Trophoblast cell (in vitro differentiated cells and primary cell): ENCODE results near the gene KCNN3.

ENCODE experiments used
- DNase-seq, 2 donors: peaks; one replicate each; pipeline ENCODE4 v3.0.0-alpha.2; 2016
- H2AFZ ChIP-seq: 2 replicates; pipeline ENCODE4 v1.6.1; 2013; ENCODE audit warnings: low read length, moderate library complexity, mild to moderate bottlenecking; ENCODE audit not compliant: insufficient read depth, poor library complexity
- H2AK5ac ChIP-seq: 2 replicates; pipeline ENCODE4 v1.6.1; 2013; ENCODE audit warnings: mild to moderate bottlenecking, low read length
- H2BK120ac ChIP-seq: 2 replicates; pipeline ENCODE4 v1.6.1; 2013; ENCODE audit warnings: low read length, mild to moderate bottlenecking, moderate library complexity; ENCODE audit not compliant: insufficient read depth, poor library complexity
- H2BK12ac ChIP-seq: 2 replicates; pipeline ENCODE4 v1.6.1; 2013; ENCODE audit warnings: mild to moderate bottlenecking, low read length, moderate library complexity
- H2BK5ac ChIP-seq: 2 replicates; pipeline ENCODE4 v1.6.1; 2013; ENCODE audit warnings: low read length, low read depth, moderate library complexity, mild to moderate bottlenecking; ENCODE audit not compliant: poor library complexity
- H3K14ac ChIP-seq: 2 replicates; pipeline ENCODE4 v1.6.1; 2013; ENCODE audit warnings: mild to moderate bottlenecking, low read length
- H3K18ac ChIP-seq: 2 replicates; pipeline ENCODE4 v1.6.1; 2013; ENCODE audit warnings: mild to moderate bottlenecking, low read length
- H3K23ac ChIP-seq: 2 replicates; pipeline ENCODE4 v1.6.1; 2013; ENCODE audit warnings: low read length
- H3K27ac ChIP-seq: 2 replicates; pipeline ENCODE4 v1.5.1; 2013; ENCODE audit warnings: low read depth, mild to moderate bottlenecking, inconsistent platforms, low read length, moderate library complexity
- H3K27me3 ChIP-seq: 2 replicates; pipeline ENCODE4 v1.6.1; 2013; ENCODE audit warnings: inconsistent platforms, mild to moderate bottlenecking, low read length, moderate library complexity; ENCODE audit not compliant: insufficient read depth
- H3K36me3 ChIP-seq, 2 experiments: 1 replicate in 1 of 2; 2 replicates in 1 of 2; pipeline ENCODE4 v1.6.1; 2013; ENCODE audit warnings: low read length in 2 of 2, mild to moderate bottlenecking in 2 of 2, moderate library complexity in 1 of 2; ENCODE audit not compliant: insufficient read depth in 2 of 2, control insufficient read depth in 1 of 2
- H3K4ac ChIP-seq: 2 replicates; pipeline ENCODE4 v1.6.1; 2013; ENCODE audit warnings: low read depth, mild to moderate bottlenecking, low read length, moderate library complexity
- H3K4me1 ChIP-seq, 2 experiments: 1 replicate in 1 of 2; 2 replicates in 1 of 2; pipeline ENCODE4 v1.6.1; 2013; ENCODE audit warnings: low read length in 2 of 2, mild to moderate bottlenecking in 2 of 2, moderate library complexity in 1 of 2; ENCODE audit not compliant: insufficient read depth in 2 of 2, control insufficient read depth in 1 of 2
- H3K4me2 ChIP-seq: 2 replicates; pipeline ENCODE4 v1.6.1; 2013; ENCODE audit warnings: inconsistent platforms, mild to moderate bottlenecking, low read length, moderate library complexity
- H3K4me3 ChIP-seq: 2 replicates; pipeline ENCODE4 v1.5.1; 2013; ENCODE audit warnings: mild to moderate bottlenecking, low read depth, low read length, inconsistent platforms
- H3K79me1 ChIP-seq: one replicate; pipeline ENCODE4 v1.6.1; 2013; ENCODE audit warnings: low read length
- H3K79me2 ChIP-seq: 2 replicates; pipeline ENCODE4 v1.6.1; 2013; ENCODE audit warnings: low read length, mild to moderate bottlenecking; ENCODE audit not compliant: control insufficient read depth, insufficient read depth, poor library complexity
- H3K9ac ChIP-seq: 2 replicates; pipeline ENCODE4 v1.6.1; 2013; ENCODE audit warnings: mild to moderate bottlenecking, low read length
- H3K9me3 ChIP-seq: 2 replicates; pipeline ENCODE4 v1.6.1; 2013; ENCODE audit warnings: low read depth, mild to moderate bottlenecking, control low read depth, inconsistent platforms, low read length; ENCODE audit not compliant: insufficient read depth
- H4K12ac ChIP-seq: 2 replicates; pipeline ENCODE4 v1.6.1; 2013; ENCODE audit warnings: low read depth, mild to moderate bottlenecking, low read length, moderate library complexity
- H4K8ac ChIP-seq: 2 replicates; pipeline ENCODE4 v1.6.1; 2013; ENCODE audit warnings: low read depth, mild to moderate bottlenecking, low read length, moderate library complexity
- H4K91ac ChIP-seq: one replicate; pipeline ENCODE4 v1.6.1; 2013; ENCODE audit warnings: low read depth, mild to moderate bottlenecking, low read length, moderate library complexity
- WGBS: extraction: QIAGEN DNeasy Blood & Tissue Kit; methylation state at CpG from one replicate; pipeline ENCODE4 v1.1.7; 2013; ENCODE audit warnings: missing lambda C conversion rate; ENCODE audit not compliant: insufficient read length, insufficient coverage; ENCODE audit errors: extremely low coverage; 5-methylcytosine and 5-hydroxymethylcytosine counted together

KCNN3 gene

GRCh38 chr1:154833841-154834240, 36.2 kb downstream of the KCNN3 start:
- no peak overlapping the region for H2AFZ ChIP-seq
- no peak overlapping the region for H4K8ac ChIP-seq
- no CpG with 5 or more reads among the region's 5 CpGs for WGBS
- no peak overlapping the region for H3K14ac ChIP-seq
- no peak overlapping the region for H3K4me3 ChIP-seq
- H3K27me3 ChIP-seq: no peaks in the 10 kb centered on the region
- no peak overlapping the region for H3K4me2 ChIP-seq
- H4K91ac ChIP-seq: no peak overlapping the region
- H2BK12ac ChIP-seq: no peak overlapping the region
- no peak overlapping the region for H3K23ac ChIP-seq
- no peak overlapping the region for H4K12ac ChIP-seq
- H3K79me2 ChIP-seq: no peaks in the 10 kb centered on the region
- H3K36me3 ChIP-seq: no peaks in the 10 kb centered on the region
- no peak overlapping the region for H3K9ac ChIP-seq
- H3K9me3 ChIP-seq: peaks cover 2% of the 10 kb centered on the region
- no peak overlapping the region for H3K27ac ChIP-seq
- no peak overlapping the region for H3K4ac ChIP-seq
- no peak overlapping the region for H3K18ac ChIP-seq
- H2BK120ac ChIP-seq: no peak overlapping the region
- no peaks in the 10 kb centered on the region for H3K79me1 ChIP-seq
- no peak overlapping the region for H2BK5ac ChIP-seq
- H2AK5ac ChIP-seq: no peak overlapping the region
- no peak for DNase-seq
- H3K4me1 ChIP-seq: peaks cover 0 to 3% of the 10 kb centered on the region in 2 experiments

GRCh38 chr1:154833209-154833608, 36.9 kb downstream of the KCNN3 start:
- Histone ChIP-seq H4K12ac (no peak overlapping the region), H3K36me3 (no peaks in the 10 kb centered on the region), H3K4ac (no peak overlapping the region), H2AK5ac (no peak overlapping the region), H2BK5ac (no peak overlapping the region), H3K79me1 (no peaks in the 10 kb centered on the region), H4K91ac (no peak overlapping the region), H3K18ac (no peak overlapping the region), H3K9ac (no peak overlapping the region), H2AFZ (no peak overlapping the region), H3K27ac (no peak overlapping the region), H3K4me3 (no peak overlapping the region), H2BK12ac (no peak overlapping the region), H3K79me2 (no peaks in the 10 kb centered on the region), H3K9me3 (peaks cover 2% of the 10 kb centered on the region), H3K27me3 (no peaks in the 10 kb centered on the region), H4K8ac (no peak overlapping the region), H3K4me2 (no peak overlapping the region), H3K14ac (no peak overlapping the region), H3K23ac (no peak overlapping the region), H3K4me1 (peaks cover 0 to 3% of the 10 kb centered on the region in 2 experiments), H2BK120ac (no peak overlapping the region)
- DNase-seq: no peak
- no CpG with 5 or more reads among the region's 9 CpGs for WGBS

- Histone ChIP-seq H2AFZ (no peak overlapping the region), H3K27ac (no peak overlapping the region), H3K4me3 (no peak overlapping the region), H3K14ac (no peak overlapping the region), H4K8ac (no peak overlapping the region), H3K18ac (no peak overlapping the region), H2BK12ac (no peak overlapping the region), H3K79me2 (no peaks in the 10 kb centered on the region), H2AK5ac (no peak overlapping the region), H4K91ac (no peak overlapping the region), H3K4ac (no peak overlapping the region), H2BK120ac (no peak overlapping the region), H4K12ac (no peak overlapping the region), H3K9ac (no peak overlapping the region), H3K23ac (no peak overlapping the region), H3K79me1 (no peaks in the 10 kb centered on the region), H3K27me3 (no peaks in the 10 kb centered on the region), H3K36me3 (no peaks in the 10 kb centered on the region), H3K4me1 (no peaks in the 10 kb centered on the region), H3K4me2 (no peak overlapping the region), H2BK5ac (no peak overlapping the region), H3K9me3 (peaks cover 2% of the 10 kb centered on the region)
- WGBS: no CpG with 5 or more reads among the region's 2 CpGs
- DNase-seq: no peak
Observed at GRCh38 chr1:154832384-154832783, 37.7 kb downstream of the KCNN3 start.

- no peaks in the 10 kb centered on the region for H3K4me1 ChIP-seq
- H3K9ac ChIP-seq: no peak overlapping the region
- no peaks in the 10 kb centered on the region for H3K27me3 ChIP-seq
- peaks cover 2% of the 10 kb centered on the region for H3K9me3 ChIP-seq
- no peak overlapping the region for H3K14ac ChIP-seq
- H3K18ac ChIP-seq: no peak overlapping the region
- H4K91ac ChIP-seq: no peak overlapping the region
- no peak overlapping the region for H2AK5ac ChIP-seq
- H2BK120ac ChIP-seq: no peak overlapping the region
- no peak overlapping the region for H4K8ac ChIP-seq
- no peak overlapping the region for H3K23ac ChIP-seq
- no peaks in the 10 kb centered on the region for H3K79me2 ChIP-seq
- no peak overlapping the region for H3K4ac ChIP-seq
- H2BK5ac ChIP-seq: no peak overlapping the region
- no peaks in the 10 kb centered on the region for H3K79me1 ChIP-seq
- H3K36me3 ChIP-seq: no peaks in the 10 kb centered on the region
- H4K12ac ChIP-seq: no peak overlapping the region
- no peak overlapping the region for H2AFZ ChIP-seq
- WGBS: no CpG with 5 or more reads among the region's 2 CpGs
- no peak overlapping the region for H2BK12ac ChIP-seq
- no peak for DNase-seq
- H3K27ac ChIP-seq: no peak overlapping the region
- H3K4me3 ChIP-seq: no peak overlapping the region
- H3K4me2 ChIP-seq: no peak overlapping the region
Observed at GRCh38 chr1:154831462-154831861, 38.6 kb downstream of the KCNN3 start.
